AG09319 (cell line): ENCODE data around the gene SBSN.

Source experiments
- DNase-seq: peaks from one replicate; pipeline ENCODE4 v3.0.0-alpha.2; 2010; ENCODE audit warnings: low read depth; ENCODE audit errors: extremely low read depth
- CTCF ChIP-seq: IDR thresholded peaks from 2 replicates; pipeline ENCODE4 v1.5.1; 2011; ENCODE audit warnings: low read depth, mild to moderate bottlenecking, inconsistent platforms, low read length, moderate library complexity

SBSN gene

GRCh38 chr19:35545855-35546381 lies 17.8 kb upstream of the SBSN start:
- DNase-seq = no peak

DNA sequence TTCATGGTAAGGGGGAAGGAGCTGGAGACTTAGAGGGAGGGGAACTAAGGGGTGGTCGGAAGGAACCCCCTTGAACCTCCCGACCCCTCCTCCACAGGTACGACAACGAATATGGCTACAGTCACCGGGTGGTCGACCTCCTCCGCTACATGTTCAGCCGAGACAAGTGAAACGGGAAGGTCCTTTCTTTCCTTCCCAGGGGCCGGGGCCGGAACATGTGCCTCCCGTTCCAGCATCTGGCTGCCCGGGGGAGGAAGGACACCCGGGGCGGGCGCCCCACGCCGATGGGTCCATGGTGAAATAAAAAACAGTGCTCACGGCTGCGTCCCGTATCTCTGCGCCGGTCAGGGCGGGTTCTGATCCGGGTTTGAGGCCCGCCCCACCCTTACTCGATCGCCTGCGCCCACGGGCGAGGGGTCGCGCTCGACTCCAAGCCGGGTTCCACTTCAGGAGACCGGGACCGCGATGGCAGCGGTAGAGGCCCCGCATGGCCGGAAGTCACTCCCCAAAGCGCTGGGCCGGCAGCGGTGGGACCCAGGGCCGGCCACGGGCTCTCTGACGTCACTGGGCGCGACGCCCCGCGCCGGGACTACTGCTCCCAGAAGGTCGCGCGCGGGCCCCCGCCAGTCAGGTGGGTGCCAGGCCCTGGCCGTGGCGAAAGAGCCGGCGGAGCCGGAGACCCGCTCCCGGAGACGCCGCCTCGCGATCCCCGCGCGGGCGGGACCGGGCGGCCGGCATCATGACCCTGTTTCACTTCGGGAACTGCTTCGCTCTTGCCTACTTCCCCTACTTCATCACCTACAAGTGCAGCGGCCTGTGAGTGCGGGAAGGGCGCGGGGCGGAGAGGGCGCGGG lies 17.1 kb upstream of the SBSN start, which contains the start of gene TMEM147:
TSS of gene TMEM147 (plus strand) at position 626 of the 854 bp plus-strand sequence. CDS start at position 740, 114 bp downstream.
- peak; percentile 59 for DNase-seq

More at GRCh38 chr19:35545855-35546381, 17.8 kb upstream of the SBSN start:
- no peak for TF ChIP-seq CTCF

GRCh38 chr19:35544110-35544802 lies 16.1 kb upstream of the SBSN start:
- no peak for TF ChIP-seq CTCF
- no peak for DNase-seq

More for the DNA sequence above, 17.1 kb upstream of the SBSN start, which contains the start of gene TMEM147:
- no peak for TF ChIP-seq CTCF

DNA sequence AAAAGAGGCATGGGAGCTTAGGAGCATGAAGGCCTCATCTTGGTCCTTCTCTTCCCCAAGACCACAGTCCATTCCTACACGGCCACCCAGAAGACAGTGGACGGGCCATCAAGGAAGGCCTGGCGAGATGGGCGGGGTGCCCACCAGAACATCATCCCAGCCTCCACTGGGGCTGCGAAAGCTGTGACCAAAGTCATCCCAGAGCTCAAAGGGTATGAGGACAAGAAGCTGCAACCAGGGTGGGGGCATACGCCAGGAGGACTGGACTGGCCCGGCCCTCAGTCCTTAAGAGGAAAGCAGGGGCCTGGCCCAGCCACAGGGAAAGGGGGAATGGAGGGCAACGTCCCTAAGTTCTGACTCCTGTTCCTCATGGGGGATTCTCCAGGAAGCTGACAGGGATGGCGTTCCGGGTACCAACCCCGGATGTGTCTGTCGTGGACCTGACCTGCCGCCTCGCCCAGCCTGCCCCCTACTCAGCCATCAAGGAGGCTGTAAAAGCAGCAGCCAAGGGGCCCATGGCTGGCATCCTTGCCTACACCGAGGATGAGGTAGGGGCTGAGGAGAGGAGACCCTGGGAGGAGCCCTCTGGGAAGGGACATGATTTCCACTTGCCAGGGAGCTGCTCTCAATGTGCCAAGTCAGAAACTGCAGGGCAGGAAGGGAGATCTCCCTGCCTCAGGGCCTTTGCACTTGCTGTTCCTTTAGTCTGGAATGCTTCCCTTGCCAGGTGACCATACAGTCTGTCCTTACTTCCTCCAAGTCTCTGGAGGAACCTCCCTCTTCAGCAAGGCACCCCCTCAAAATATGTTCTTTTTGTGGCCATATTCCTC lies 15.4 kb upstream of the SBSN start:
- no peak for DNase-seq
- TF ChIP-seq CTCF = no peak

GRCh38 chr19:35542209-35542608 lies 14.1 kb upstream of the SBSN start:
- DNase-seq = no peak

More at GRCh38 chr19:35542209-35542608, 14.1 kb upstream of the SBSN start:
- TF ChIP-seq CTCF = no peak
